ENCODE results near the gene ADAP1.

The ADAP1 gene

DNA sequence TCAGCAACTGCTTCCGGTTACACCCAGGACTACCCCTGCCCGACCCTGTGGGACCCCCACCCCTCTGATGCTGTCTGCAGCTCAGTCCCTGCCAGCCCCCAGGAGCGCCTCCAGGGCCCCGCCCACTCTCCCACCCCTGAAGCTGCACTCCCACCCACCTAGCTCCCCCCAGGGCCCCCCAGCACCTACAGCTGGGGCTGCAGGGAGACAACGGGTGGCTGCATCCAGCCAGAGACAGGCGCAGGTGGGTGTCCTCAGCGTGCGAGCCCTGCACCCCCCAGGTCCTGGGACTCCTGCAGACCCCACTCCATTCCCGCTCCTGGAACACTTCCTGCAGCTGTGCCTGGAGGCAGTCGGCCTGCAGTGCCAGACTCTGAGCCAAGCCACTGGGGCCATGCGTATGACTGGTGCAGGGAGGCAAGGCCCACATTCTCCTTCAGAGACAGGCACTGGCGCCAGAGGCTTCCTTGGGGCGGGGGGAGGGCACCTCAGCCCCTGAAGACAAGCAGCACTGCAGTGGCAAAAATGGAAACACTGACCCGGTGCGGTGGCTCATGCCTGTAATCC lies 34.6 kb upstream of the ADAP1 start:
- Histone ChIP-seq H3K36me3 (no peaks in the 10 kb centered on the region), H3K9me3 (no peaks in the 10 kb centered on the region), H3K4me3 (ENCODE audit: low read depth in 1 of 2, low read length in 1 of 2) (no peak overlapping the region), H3K27me3 (peaks cover 54% of the 10 kb centered on the region), H3K4me1 (ENCODE audit: control insufficient read depth in 1 of 2, insufficient read depth in 1 of 2, low read depth in 1 of 2, low read length in 1 of 2) (no peaks in the 10 kb centered on the region), H3K27ac (no peak overlapping the region)
- TF ChIP-seq, protein P1, sequence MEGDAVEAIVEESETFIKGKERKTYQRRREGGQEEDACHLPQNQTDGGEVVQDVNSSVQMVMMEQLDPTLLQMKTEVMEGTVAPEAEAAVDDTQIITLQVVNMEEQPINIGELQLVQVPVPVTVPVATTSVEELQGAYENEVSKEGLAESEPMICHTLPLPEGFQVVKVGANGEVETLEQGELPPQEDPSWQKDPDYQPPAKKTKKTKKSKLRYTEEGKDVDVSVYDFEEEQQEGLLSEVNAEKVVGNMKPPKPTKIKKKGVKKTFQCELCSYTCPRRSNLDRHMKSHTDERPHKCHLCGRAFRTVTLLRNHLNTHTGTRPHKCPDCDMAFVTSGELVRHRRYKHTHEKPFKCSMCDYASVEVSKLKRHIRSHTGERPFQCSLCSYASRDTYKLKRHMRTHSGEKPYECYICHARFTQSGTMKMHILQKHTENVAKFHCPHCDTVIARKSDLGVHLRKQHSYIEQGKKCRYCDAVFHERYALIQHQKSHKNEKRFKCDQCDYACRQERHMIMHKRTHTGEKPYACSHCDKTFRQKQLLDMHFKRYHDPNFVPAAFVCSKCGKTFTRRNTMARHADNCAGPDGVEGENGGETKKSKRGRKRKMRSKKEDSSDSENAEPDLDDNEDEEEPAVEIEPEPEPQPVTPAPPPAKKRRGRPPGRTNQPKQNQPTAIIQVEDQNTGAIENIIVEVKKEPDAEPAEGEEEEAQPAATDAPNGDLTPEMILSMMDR (IDR thresholded peaks at IDR 0.05), result no peak

- Histone ChIP-seq H3K9me3 (no peaks in the 10 kb centered on the region), H3K27ac (no peak overlapping the region), H3K36me3 (no peaks in the 10 kb centered on the region), H3K4me1 (ENCODE audit: control insufficient read depth in 1 of 2, insufficient read depth in 1 of 2, low read depth in 1 of 2, low read length in 1 of 2) (no peaks in the 10 kb centered on the region), H3K4me3 (ENCODE audit: low read depth in 1 of 2, low read length in 1 of 2) (no peak overlapping the region), H3K27me3 (peaks cover 48% of the 10 kb centered on the region)
- TF ChIP-seq, protein P1 (IDR thresholded peaks at IDR 0.05), result no peak
Observed at GRCh38 chr7:988426-988911, 34.0 kb upstream of the ADAP1 start.

DNA sequence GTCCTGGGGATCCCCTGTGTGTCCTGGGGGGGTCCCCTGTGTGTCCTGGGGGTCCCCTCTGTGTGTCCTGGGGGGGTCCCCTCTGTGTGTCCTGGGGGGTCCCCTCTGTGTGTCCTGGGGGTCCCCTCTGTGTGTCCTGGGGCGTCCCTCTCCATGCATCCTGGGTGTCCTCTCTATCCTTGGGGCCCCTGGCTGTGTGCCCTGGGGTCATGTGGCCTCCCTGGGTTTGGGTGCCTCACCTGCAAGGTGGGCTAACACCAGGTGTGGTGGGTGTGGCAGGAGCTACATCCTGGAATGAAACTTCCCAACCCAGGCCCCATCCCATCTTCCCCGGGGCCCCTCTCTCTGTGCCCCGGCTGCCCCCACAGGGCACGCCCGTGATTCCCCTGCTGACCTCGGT lies 33.4 kb upstream of the ADAP1 start:
- H3K27me3 ChIP-seq, result peaks cover 48% of the 10 kb centered on the region
- TF ChIP-seq, protein P1 (IDR thresholded peaks at IDR 0.05), result no peak
- H3K4me1 ChIP-seq (ENCODE audit: control insufficient read depth in 1 of 2, insufficient read depth in 1 of 2, low read depth in 1 of 2, low read length in 1 of 2), result no peaks in the 10 kb centered on the region
- H3K9me3 ChIP-seq, result no peaks in the 10 kb centered on the region
- H3K4me3 ChIP-seq (ENCODE audit: low read depth in 1 of 2, low read length in 1 of 2), result no peak overlapping the region
- H3K27ac ChIP-seq, result no peak overlapping the region
- H3K36me3 ChIP-seq, result no peaks in the 10 kb centered on the region

DNA sequence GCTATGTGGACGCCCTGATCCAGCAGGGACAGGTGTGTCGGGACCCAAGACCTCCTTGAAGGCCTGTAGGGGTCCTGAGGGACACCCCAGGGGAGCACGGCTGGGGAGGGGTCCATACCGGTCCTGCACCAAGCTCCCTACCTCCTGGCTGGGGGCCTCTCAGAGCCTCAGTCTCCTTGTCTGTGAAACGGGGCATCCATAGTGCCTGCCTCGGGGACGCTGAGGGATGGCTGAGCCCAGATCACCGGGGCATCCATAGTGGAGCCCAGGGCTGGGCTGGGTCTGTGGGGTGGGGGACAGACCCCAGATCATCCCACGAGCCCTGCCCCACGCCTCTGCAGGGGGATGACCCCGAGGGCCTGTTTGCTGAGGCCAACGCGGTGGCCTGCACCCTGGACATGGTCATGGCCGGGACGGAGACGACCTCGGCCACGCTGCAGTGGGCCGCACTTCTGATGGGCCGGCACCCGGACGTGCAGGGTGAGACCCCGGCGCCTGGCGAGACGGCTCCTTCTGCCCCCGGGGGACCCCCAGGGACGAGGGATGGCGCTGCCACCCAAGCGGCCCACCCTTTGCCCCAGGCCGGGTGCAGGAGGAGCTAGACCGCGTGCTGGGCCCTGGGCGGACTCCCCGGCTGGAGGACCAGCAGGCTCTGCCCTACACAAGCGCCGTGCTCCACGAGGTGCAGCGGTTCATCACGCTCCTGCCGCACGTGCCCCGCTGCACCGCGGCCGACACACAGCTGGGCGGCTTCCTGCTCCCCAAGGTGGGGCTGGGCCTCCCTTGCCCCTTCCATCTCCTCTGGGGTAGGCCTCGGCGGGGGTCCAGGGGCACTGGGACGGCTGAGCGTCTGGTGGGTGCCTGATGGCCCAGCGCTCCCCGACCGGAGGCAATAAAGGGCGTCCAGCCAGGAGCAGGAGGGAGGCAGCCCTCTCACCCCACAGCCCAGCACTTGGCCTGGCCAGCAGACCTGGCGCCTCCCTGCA lies 32.6 kb upstream of the ADAP1 start:
- Histone ChIP-seq H3K27me3 (peaks cover 48% of the 10 kb centered on the region), H3K27ac (no peak overlapping the region), H3K9me3 (no peaks in the 10 kb centered on the region)

DNA sequence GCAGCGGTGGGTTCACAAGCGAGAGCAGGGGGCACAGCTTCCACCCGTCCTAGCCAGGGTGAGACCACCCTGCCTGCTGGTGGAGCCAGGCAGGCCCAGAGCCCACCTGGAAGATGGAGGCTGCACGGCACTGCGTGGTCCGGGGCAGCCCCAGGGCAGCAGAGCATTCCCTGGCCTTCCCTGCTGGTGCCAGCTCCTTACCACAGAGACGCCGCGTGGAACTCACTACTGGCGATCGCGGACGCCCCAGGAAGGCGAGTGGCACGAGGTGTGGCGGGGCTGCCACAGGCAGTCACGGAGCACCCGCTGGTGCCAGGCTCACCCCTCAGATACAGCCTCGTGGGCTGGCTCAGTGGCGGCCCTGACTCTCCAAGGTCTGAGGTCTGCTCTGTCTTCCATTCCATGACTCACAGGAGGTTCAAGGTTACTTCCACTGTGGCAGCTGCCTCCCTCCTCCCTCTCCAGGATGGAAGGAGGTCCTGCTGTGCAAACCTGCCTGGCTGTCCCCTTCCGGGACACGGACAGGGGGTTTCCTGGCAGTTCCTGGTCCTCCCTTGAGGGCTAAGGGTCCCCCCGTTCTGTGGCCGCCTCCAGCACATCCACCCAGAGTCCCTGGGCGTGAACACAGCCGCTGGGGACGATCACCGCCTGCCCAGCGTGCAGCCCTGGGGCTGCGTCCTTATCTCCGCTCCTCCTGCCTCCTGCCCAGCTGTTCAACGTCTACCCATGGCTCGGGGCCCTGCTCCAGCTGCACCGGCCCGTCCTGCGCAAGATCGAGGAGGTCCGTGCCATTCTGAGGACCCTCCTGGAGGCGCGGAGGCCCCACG lies 31.6 kb upstream of the ADAP1 start:
- Histone ChIP-seq H3K27ac (no peak overlapping the region), H3K4me1 (ENCODE audit: control insufficient read depth in 1 of 2, insufficient read depth in 1 of 2, low read depth in 1 of 2, low read length in 1 of 2) (no peaks in the 10 kb centered on the region), H3K36me3 (no peaks in the 10 kb centered on the region), H3K27me3 (peaks cover 48% of the 10 kb centered on the region), H3K9me3 (no peaks in the 10 kb centered on the region), H3K4me3 (ENCODE audit: low read depth in 1 of 2, low read length in 1 of 2) (no peak overlapping the region)
- TF ChIP-seq, protein P1 (IDR thresholded peaks at IDR 0.05), result no peak

More for the DNA sequence above, 32.6 kb upstream of the ADAP1 start:
- Histone ChIP-seq H3K36me3 (no peaks in the 10 kb centered on the region), H3K4me1 (ENCODE audit: control insufficient read depth in 1 of 2, insufficient read depth in 1 of 2, low read depth in 1 of 2, low read length in 1 of 2) (no peaks in the 10 kb centered on the region), H3K4me3 (ENCODE audit: low read depth in 1 of 2, low read length in 1 of 2) (no peak overlapping the region)
- TF ChIP-seq, protein P1 (IDR thresholded peaks at IDR 0.05), result no peak
